HG03469 (cell line): ENCODE data around the gene EYA4.

Experiments
- ATAC-seq: cut with Tn5 transposase; IDR thresholded peaks from one replicate; pipeline ENCODE4 v1.9.1; 2021; ENCODE audit warnings: mild to moderate bottlenecking, moderate library complexity, moderate number of reproducible peaks; ENCODE audit not compliant: unreplicated experiment

The EYA4 gene

DNA sequence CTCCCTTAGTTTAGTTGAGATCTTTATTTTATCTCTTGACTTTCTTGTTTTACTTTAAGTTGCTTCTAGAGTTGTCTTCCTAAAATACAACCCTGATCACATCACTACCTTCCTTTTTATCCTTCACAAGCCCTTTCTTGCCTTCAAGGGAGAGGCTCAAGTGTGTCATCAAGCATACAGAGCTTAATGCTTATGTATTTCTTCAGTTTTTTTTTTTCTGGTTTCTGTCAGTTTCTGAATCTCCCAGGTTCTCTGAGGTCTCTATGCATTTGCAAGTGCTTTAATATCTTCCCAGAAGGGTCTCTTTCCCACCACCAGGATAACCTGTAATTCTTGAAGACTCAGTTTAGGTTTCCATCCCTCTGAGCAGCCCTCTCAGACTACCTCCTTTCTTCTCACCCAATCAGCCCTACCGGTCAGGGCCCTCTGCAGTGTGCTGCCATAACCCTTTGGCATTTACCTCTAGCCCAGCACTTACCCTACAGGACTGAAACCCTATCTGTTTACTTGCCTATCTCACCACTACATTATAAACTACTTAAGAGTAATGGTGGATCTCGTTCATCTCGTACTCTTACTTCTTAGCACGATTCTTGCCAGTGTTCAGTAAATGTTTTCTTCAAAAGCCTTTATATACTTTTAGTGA is 36.9 kb downstream of the EYA4 start:
- ATAC-seq = no peak

DNA sequence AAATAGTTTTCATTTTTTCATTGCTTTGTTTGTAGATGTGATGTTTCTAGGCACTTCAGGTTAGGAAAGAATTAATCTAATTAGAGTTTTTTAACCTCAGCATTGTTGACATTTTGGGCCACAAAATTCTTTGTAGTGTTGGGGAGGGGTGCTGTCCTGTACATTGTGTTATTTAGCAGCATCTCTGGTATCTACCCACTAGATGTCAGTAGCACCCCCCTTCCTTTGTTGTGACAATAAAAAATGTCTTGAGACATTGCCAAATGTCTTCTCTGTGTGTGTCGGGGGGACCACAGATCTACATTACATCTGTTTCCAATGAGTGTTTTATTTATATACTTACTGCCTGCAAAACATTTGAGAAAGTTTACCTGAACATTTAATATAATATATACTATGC is 45.6 kb downstream of the EYA4 start:
- ATAC-seq = no peak

DNA sequence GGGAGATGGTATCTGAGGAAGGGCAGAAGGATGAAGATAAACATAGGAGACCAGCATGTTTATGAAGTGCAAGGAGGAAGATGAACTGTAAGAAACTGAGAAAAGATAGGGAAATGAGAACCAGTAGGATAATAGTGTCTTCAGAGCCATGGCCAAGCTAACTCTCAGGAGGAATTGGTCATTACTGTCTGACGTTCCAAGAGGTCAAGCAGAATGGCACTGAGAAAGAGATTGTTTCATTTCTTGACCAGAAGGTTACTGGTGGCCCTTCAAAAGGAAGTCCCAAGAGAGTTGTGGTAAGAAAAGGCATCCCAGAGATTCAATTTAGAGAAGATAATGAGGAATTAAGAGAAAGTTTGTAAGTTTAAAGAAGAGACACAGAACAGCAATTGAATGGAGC is 47.5 kb downstream of the EYA4 start:
- no peak for ATAC-seq

DNA sequence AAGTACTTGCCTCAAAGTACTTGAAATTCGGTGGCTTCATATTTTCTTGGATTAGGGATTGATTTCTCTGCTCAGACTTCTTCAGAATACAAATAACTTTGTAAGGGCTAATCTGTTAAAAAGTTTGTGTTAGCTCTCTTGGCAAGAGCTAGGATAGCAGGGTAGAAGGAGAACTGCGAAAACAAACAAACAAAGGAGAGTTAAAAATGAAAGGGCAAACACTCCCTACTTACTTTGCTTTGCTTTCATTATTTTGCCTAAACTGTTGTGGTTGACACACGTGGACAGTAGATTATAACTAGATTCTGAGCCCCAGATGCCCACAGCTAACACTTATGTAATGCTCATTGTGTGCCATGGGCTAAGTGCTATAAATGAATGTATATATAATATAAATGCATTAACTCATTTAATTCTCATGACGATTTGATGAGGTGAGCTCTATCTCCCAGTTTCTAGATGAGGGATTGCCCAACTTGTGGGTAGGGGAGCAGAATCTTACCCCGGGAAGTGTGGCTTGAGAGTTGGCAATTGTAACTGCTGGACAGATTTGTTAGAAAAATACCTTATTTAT is 48.7 kb downstream of the EYA4 start:
- ATAC-seq = no peak

DNA sequence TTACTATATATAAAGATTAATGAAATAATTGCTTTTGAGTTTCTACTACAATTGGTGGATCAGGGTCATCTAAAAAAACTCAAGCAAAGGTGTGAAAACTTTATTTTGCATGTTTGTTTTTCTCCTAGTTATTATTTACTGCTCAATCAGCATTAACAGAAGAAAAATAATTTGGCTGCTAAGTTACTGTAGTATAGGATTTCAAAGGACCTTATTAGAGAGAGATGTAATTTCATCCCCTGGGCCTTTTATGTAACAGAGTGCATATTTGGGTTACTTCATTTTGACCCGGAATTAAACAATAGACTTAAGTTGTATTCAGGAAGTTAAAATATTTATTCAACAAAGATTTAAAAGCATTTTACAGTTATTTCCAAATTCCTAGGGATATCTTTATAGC is 49.8 kb downstream of the EYA4 start:
- no peak for ATAC-seq

DNA sequence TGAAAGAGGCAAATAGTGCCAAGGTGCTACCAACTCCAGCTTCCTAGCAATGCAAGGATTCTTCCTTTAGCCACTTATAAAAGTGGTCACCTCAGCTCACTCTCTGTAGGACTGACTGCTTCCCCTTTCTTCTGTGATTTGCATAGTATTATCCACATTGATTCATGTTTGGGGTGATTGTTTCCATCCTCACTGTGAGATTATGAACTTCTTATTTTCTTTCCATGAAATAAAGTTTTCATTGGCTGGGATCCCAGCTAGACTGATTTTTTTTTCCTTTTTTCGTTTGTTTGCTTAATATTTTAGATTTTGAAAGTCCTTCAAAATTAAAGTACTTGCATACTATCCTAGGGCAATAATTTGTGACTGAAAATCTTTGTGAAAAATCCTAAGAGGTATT is 50.5 kb downstream of the EYA4 start:
- ATAC-seq = no peak

DNA sequence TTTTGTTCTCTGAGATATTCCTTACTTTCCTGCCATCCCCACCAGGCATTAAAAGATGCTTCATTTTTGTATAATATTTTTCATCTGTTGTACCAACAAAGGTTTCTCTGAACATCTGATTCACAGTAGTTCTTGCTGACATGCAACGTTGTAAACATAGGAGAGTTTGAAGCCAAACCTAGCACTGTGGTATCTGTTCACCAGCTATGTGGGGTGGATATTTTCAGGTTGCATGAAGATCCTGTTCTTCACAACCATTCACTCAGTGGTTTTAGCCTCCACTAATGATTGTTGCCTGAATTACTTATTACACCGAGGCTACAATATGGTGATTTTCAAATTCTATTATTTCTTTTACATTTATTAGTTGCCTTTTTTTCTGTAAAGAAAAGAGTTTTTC is 56.5 kb downstream of the EYA4 start:
- ATAC-seq = no peak

DNA sequence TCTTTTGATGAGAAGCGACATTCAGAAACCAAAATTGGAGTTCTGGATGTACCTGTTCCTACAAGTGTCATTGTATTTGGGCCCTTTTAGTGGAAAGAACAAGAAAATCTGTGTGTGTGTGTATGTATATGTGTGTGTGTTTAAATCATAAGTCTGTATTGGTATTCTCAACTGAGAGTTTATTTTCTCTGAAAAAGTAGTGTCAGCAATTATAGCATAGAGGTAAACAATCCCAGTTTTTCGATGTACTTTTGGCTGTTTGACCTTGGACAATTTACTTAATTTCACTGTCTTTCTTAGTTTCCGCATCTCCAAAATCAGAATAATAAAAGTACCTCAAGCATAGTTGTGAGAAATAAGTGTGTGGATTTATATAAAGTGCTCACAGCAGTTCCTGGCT is 57.2 kb downstream of the EYA4 start:
- no peak for ATAC-seq

DNA sequence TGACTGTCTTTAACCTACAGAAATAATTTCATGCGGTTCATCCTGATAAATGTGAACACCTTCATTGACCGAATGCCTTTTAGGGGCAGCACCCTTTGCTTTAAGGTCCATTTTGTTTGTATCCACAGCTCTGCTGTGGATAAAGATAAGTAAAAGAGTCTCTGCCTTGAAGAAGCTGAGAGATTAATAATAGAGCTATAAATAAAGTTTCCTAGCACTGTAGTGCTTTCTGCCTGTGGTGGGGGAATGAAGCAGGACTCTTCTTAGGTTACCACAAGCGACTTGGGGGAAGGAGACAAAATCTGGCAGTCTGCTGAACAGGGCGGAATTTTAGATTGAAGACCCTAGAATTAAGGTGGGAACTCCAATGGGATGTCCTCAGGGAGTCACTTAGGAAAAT is 57.6 kb downstream of the EYA4 start:
- ATAC-seq = no peak

DNA sequence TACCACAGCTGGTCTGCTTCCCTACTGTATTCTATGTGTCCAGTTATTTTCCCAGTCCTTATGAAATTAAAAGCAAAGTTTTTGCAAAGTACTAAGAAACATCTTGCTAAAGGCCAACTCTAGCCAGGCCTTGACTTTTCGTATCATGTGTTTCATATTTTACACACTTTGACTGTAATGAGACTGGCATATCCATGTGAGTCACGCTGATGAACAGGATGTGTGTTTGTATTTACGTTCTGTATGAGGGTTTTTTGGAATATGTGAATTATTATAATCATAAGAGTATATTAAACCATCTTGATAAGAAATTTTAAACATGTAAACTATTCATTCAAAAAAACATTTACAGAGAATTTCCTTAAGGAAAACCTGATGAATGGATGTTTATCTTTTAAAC is 59.7 kb downstream of the EYA4 start:
- ATAC-seq = no peak

DNA sequence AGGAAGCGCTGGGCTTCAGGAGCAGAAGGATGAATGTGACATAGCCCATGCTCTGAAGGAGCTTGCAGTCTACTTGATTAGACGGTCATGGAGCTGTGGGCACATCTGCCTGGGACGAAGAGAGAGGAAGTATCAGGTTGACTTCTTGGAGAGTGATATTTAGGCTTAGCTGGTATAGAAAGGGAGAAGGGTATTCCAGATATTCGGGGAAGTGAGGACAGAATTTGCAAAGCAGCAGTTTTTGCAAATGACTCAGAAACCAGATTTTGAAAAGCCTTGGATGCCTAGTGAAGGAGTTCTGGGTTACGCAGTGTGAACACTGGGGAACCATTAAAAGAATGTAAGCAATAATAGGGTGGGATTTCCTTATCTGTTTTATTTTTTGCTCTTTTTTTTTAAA is 60.7 kb downstream of the EYA4 start:
- ATAC-seq = no peak

DNA sequence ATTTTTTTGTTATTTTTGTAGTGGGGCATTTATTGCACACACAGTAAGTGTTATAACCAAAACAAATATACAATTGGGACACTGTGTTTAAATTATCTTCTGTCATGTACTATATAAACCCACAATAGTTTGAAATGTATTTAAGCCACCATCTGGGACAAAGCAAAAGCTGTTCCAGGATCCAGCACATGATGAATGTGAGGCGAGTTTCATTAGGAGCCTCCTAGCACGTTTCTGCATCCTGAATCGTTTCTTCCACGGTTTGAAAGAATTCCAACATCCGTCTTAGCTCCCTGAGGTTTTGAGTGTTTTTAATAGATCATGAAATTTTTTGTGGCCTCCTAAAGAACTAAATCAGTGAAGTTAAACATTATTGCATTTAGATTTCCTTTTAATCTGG is 65.8 kb downstream of the EYA4 start:
- ATAC-seq = no peak

DNA sequence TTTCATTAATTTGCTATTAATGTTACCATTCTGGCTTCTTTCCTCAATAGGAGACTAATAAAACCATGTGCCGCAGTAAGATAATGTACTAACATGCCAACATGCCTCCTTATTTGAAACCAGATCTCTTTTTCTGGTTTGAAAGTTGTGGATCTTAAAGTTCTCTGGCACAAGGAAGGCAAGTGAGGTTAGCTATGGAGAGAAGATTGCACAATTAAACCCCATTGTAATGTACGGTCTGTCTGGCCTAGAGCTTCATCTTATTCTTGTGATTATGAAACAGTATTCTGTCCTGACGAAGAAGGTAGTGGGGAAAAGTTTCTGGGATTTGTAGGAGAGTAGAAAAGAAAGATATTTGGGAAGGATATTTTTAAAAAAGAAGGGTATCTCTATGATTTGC is 68.4 kb downstream of the EYA4 start:
- no peak for ATAC-seq

DNA sequence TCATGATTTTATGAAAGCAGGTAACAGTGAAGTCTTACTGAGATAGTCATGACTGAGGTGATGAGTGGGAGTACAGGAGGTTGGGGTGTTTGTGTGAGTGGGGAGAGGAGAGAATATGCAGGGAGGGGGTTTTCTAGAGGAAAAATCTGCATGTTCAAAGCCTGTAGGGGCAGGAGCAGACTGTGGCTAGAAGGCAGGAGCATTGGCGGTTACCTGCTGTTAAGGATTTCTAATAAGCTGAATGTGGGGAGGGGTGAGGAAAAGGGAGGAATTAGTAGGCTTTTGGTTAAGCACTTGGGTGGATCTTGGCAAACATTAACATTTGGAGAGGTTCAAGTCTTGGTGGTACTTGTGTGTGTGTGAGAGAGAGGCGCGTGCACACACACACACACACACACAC is 70.8 kb downstream of the EYA4 start:
- no peak for ATAC-seq

DNA sequence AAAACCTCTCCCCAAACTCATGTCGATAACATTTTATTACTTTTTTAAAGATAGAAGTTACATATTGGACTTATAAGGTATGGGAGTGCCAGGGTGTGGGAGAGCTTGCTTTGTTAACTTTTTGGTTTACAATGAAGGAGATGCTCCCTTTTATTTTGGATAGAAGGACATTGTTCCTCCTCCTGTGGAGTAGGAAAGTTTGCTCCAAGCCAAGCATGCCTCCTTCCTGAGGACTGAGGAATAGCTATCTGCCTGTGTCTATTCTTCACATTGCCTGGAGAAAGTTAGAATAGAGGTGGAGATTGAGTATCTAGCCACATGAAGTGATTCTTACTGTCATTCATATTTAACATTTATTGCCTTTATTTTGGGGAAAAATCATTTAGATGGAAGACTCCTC is 71.9 kb downstream of the EYA4 start:
- no peak for ATAC-seq

DNA sequence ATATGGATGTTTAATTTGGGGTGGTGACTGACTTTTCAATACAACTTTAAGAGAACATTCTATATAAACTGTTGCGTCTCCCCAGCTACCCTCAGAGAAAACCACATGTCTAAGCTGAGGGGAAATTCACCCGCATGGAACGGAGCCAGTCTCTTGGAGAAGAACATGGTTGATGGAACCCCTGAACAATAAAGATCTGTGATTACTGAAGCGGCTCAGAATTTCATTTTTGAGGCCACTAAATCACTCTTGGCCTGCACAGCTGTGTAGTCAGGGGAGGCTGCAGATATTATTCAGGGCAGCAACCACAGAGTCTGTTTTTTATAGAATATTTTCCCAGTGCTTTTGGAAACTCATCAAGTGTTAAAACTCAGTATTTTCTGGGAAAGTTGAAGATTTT is 73.8 kb downstream of the EYA4 start:
- no peak for ATAC-seq

DNA sequence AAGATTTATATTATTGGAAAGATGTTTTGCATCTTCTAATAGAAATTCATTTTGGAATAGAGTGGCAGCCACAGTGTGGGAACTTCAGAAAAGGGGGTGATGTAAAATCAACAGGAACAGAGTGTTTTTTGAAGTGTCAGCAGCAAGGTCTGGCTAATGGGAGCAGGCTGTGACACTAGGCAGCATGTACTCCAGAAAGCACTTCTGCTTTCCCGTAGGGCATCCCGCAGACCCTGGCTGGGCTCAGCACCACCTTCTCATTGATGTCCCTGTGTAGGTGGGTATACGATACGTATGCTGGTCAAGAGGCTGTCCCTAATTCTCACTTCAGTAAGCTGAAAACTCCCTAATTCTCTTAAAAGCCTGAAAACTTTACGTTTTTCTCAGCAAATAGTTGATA is 74.7 kb downstream of the EYA4 start:
- no peak for ATAC-seq

DNA sequence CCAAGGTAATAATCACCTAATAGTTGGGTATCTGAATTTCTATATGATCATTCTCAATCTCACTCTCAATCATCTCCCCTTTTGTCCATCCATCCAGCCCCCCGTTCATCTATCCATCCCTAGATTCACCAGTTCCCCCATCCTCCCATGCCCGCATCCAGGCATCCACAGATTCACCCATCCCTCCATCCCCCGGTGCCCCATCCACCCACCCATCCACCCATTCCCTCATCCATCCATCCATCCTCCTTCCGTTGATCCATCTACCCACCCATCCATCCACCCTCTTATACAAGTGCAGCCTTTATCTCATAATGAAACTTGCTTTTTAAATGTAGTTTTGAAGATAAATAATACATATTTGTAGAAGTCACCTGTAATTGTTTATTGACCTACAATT is 76.5 kb downstream of the EYA4 start:
- ATAC-seq = no peak

DNA sequence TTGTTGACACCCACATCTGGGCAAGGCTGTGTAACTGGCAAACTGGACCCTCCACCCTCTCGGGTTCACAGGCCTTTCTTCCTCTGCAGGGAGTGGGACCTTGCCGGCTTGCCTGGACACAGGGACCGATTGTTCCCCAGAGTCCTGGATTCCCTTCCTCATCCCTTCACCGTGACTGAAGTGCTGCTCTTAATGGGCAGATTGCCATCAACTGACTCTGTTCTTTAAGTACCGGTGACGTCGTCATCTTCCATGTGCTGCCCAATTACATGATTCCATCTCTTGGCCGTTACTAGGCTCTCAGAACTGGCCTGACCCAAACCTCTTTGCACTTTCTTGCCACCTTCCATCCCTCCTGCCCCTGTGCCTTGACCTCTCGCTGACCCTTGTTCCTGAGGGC is 85.4 kb downstream of the EYA4 start:
- no peak for ATAC-seq

DNA sequence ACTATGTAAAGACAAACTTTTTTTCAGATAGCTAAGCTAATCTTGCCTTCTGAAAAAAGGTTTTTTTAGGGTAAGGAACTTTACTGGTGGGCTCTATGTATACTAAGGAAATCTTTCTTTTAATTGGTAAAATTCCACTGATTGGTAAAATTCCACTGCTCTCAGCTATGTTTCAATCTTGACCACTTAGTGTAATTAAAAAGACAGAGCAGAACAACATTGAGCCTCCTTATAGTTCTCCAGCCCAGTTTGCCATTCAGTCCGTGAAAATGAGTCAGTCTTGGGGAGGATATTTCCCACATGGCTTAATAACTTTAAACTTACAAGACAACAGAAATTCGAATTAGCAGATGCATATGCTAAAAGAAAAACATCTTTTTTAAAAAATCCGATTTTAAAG is 92.7 kb downstream of the EYA4 start:
- ATAC-seq = no peak

DNA sequence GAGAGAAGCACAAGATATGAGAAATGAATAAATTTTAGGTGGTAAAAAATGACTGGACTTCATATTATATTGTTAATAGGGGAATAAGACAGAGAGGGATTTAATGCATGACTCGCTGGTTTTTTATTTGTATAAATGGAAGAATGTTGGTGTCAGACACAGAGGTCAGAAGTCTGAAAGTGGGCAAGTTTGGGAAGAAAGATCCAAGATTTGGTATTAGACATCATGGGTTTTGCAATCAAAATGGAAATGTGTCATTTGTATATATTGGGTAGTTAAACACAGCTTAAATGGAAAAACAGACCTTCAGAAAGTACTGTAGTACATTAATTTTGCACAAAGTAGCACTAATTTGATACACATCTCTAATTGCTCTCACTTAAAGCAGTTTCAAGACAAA is 96.2 kb downstream of the EYA4 start:
- ATAC-seq = no peak

DNA sequence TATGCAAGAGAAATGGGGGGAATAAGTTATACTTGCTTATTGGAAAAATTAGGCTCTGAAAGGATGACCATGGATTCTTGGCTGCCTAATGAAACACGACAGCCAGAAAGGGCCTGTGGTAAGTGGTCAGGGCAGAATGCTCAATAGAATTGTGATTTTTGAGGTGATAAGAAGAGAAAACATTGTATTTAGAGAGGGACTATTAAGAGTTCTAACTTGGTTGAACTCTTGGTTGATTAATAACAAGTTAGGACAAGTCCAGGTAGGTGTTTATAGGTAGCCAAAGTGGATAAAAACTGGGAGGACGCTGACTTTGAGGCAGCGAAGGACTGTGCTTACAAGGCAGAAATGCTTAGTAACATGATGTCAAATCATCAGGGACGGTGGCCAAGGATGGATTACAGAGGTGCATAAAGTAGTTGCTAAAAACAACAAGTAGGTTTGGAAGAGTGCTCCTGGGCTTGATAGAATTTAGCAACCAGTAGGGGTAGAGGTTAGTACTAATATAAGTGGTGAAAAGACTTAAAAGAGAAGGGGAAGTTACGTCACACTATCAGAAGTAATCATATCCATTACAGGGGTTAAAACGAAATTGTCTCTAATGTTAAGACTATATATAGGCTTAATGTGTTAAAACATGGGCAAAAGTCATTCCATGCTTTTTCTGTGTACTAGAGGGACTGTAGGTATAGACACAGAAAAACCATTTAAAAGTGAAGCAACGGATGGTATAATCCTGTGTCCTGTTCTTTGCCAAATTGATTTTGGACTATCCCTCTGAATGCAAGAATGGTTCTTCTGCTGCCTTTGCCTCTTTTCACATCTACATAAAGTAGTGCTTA is 98.6 kb downstream of the EYA4 start:
- ATAC-seq = no peak
